ENCODE measurements around the gene FITM2. TPM values are rescaled to one million over a fixed set of nuclear protein-coding genes. Genes with fewer than 3 reads are reported as not detected.

The FITM2 gene
- total and polyA plus RNA-seq, 2 experiments from 2014 or later: 6.5 to 8.9 TPM

DNA sequence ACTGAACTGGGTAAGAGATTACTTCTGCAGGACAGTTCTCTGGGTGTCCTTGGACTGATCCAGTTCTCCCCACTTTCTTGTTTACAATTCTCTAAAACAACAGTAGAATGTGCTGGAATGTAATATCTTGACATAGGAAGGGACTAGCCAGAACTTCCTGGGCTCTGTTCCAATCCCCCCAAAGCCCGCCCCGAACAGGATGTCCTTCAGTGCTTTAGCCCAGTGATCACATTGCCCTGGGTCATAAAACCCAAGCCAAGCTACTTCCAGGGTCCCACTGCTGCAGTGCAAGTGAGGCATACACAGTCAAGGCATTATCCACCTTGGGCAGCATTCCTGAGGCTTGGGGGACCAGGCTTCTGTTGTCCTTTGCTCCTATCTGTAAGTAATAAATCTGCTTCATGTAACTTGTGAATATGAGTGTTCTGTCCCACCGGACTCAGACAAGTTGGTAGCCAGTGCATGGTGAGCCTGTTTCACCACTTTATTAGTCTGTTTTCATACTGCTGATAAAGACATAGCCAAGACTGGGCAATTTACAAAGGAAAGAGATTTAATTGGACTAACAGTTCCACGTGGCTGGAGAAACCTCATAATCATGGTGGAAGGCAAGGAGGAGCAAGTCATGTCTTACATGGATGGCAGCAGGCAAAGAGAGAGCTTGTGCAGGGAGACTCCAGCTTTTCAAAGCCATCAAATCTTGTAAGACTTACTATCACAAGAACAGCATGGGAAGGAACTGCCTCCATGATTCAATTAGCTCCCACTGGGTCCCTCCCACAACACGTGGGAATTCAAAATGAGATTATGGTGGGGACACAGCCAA is 23.5 kb downstream of the FITM2 start:
- 80 to 86% methylated on average over 5 of the region's 5 CpGs for WGBS, 2 experiments (ENCODE audit: low coverage in 1 of 2, low lambda C conversion rate in 2 of 2, missing lambda C conversion rate in 2 of 2)
- Histone ChIP-seq H3K4me2 (ENCODE audit: unreplicated experiment) (no peak overlapping the region), H3K4me3 (no peak overlapping the region), H3K36me3 (ENCODE audit: low read depth) (no peaks in the 10 kb centered on the region), H2AFZ (no peak overlapping the region), H3K9ac (no peak overlapping the region), H3K79me2 (ENCODE audit: insufficient read depth) (no peaks in the 10 kb centered on the region), H3K9me2 (ENCODE audit: insufficient read depth) (no peaks in the 10 kb centered on the region), H3K4me1 (ENCODE audit: insufficient read depth) (no peaks in the 10 kb centered on the region), H3K27me3 (replicated peaks; ENCODE audit: insufficient read depth) (no peaks in the 10 kb centered on the region), H3K9me3 (ENCODE audit: low read depth) (no peaks in the 10 kb centered on the region), H3K27ac (no peak overlapping the region), H4K20me1 (ENCODE audit: insufficient read depth) (no peaks in the 10 kb centered on the region), H3F3A (ENCODE audit: insufficient read depth) (no peaks in the 10 kb centered on the region)
- DNase-seq: no peak
- in situ Hi-C loops (cut with MboI): no loop called here
- no peak for TF ChIP-seq EZH2 (IDR thresholded peaks at IDR 0.05; ENCODE audit: insufficient read depth, poor library complexity, severe bottlenecking)

DNA sequence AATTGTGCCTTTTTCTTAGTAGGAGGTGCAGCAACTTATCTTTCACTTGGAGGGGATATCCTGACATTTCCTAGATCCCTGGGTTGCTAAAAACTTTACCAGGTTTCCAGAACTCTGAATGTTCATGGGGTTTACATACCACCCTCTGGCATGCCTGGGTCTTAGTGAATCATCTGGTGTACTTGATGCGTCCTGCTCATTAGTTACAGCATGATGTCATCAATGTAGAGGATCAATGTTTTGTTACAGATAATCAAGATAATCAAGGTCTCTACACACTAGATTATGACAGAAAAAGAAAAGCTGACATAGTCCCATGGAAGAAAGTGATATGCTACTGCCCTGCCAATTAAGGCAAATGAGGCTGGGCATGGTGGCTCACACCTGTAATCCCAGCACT is 27.0 kb downstream of the FITM2 start:
- in situ Hi-C loops (cut with MboI): no loop called here
- no peaks in the 10 kb centered on the region for H3K27me3 ChIP-seq (replicated peaks; ENCODE audit: insufficient read depth)
- no peak overlapping the region for H3K27ac ChIP-seq
- no peak overlapping the region for H2AFZ ChIP-seq
- H3K9me3 ChIP-seq (ENCODE audit: low read depth): no peaks in the 10 kb centered on the region
- H3K9me2 ChIP-seq (ENCODE audit: insufficient read depth): no peaks in the 10 kb centered on the region
- WGBS, 2 experiments (ENCODE audit: low coverage in 1 of 2, low lambda C conversion rate in 2 of 2, missing lambda C conversion rate in 2 of 2): 74 to 82% methylated on average over 1 of the region's 1 CpG
- no peaks in the 10 kb centered on the region for H3K4me1 ChIP-seq (ENCODE audit: insufficient read depth)
- TF ChIP-seq EZH2phosphoT487 (IDR thresholded peaks at IDR 0.05; ENCODE audit: insufficient read depth, low read depth): no peak
- no peak for TF ChIP-seq EZH2 (IDR thresholded peaks at IDR 0.05; ENCODE audit: insufficient read depth, poor library complexity, severe bottlenecking)
- H3K79me2 ChIP-seq (ENCODE audit: insufficient read depth): no peaks in the 10 kb centered on the region
- no peaks in the 10 kb centered on the region for H3F3A ChIP-seq (ENCODE audit: insufficient read depth)
- H3K36me3 ChIP-seq (ENCODE audit: low read depth): no peaks in the 10 kb centered on the region
- no peak overlapping the region for H3K4me2 ChIP-seq (ENCODE audit: unreplicated experiment)
- H3K9ac ChIP-seq: no peak overlapping the region
- H3K4me3 ChIP-seq: no peak overlapping the region
- H4K20me1 ChIP-seq (ENCODE audit: insufficient read depth): no peaks in the 10 kb centered on the region
- DNase-seq: no peak

DNA sequence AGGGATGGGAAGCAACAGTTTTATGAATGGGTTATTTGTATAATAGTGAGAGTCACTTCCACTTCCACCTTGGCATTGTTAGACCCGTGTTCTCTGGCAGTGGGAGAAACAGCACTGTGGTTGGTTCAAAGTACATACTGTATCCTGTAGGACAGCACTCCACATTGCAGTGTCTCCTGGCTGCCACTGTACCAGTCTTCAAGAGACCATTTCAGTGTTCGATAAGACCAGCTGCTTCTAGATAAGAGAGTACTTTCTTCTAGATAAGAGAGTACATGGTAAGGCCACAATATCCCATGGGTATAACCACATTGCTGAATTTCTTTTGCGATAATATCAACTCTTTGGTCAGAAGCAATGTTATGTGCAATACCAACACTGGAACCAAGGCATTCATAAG is 28.8 kb downstream of the FITM2 start:
- WGBS, 2 experiments (ENCODE audit: low coverage in 1 of 2, low lambda C conversion rate in 2 of 2, missing lambda C conversion rate in 2 of 2): 91 to 93% methylated on average over 3 of the region's 3 CpGs
- H3K4me3 ChIP-seq: no peak overlapping the region
- no peak overlapping the region for H3K4me2 ChIP-seq (ENCODE audit: unreplicated experiment)
- no peaks in the 10 kb centered on the region for H3F3A ChIP-seq (ENCODE audit: insufficient read depth)
- no peaks in the 10 kb centered on the region for H3K27me3 ChIP-seq (replicated peaks; ENCODE audit: insufficient read depth)
- no peak overlapping the region for H3K27ac ChIP-seq
- TF ChIP-seq EZH2phosphoT487 (IDR thresholded peaks at IDR 0.05; ENCODE audit: insufficient read depth, low read depth) (no peak), EZH2 (IDR thresholded peaks at IDR 0.05; ENCODE audit: insufficient read depth, poor library complexity, severe bottlenecking) (no peak)
- no peaks in the 10 kb centered on the region for H3K9me2 ChIP-seq (ENCODE audit: insufficient read depth)
- no peaks in the 10 kb centered on the region for H3K36me3 ChIP-seq (ENCODE audit: low read depth)
- no peaks in the 10 kb centered on the region for H3K9me3 ChIP-seq (ENCODE audit: low read depth)
- H2AFZ ChIP-seq: no peak overlapping the region
- no peaks in the 10 kb centered on the region for H4K20me1 ChIP-seq (ENCODE audit: insufficient read depth)
- no peaks in the 10 kb centered on the region for H3K4me1 ChIP-seq (ENCODE audit: insufficient read depth)
- in situ Hi-C loops (cut with MboI): no loop called here
- H3K9ac ChIP-seq: no peak overlapping the region
- no peak for DNase-seq
- no peaks in the 10 kb centered on the region for H3K79me2 ChIP-seq (ENCODE audit: insufficient read depth)

DNA sequence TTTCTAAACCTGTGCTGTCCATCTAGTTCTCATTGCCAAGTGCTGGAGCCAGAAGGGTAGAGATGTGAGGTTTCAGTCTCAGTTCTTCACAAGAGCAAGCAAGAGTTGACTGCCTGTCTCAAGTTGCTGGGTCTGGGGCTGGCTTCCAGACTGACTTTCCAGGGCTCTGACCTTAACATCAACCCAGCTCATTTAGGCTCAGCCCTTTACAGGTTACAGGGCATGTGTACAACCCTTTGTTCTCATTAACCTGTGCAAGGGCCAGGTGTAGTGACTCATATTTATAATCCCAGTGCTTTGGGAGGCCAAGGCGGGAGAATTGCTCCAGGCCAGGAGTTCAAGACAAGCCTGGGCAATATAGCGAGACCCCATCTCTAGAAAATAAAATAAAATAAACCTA is 30.6 kb downstream of the FITM2 start:
- Histone ChIP-seq H3K4me2 (ENCODE audit: unreplicated experiment) (no peak overlapping the region), H3K9me3 (ENCODE audit: low read depth) (no peaks in the 10 kb centered on the region), H3F3A (ENCODE audit: insufficient read depth) (no peaks in the 10 kb centered on the region), H3K4me3 (no peak overlapping the region), H3K4me1 (ENCODE audit: insufficient read depth) (no peaks in the 10 kb centered on the region), H3K9ac (no peak overlapping the region), H2AFZ (no peak overlapping the region), H3K9me2 (ENCODE audit: insufficient read depth) (no peaks in the 10 kb centered on the region), H3K36me3 (ENCODE audit: low read depth) (no peaks in the 10 kb centered on the region), H4K20me1 (ENCODE audit: insufficient read depth) (no peaks in the 10 kb centered on the region), H3K27ac (no peak overlapping the region), H3K27me3 (replicated peaks; ENCODE audit: insufficient read depth) (no peaks in the 10 kb centered on the region), H3K79me2 (ENCODE audit: insufficient read depth) (no peaks in the 10 kb centered on the region)
- TF ChIP-seq EZH2 (IDR thresholded peaks at IDR 0.05; ENCODE audit: insufficient read depth, poor library complexity, severe bottlenecking) (no peak), EZH2phosphoT487 (IDR thresholded peaks at IDR 0.05; ENCODE audit: insufficient read depth, low read depth) (no peak)
- 93 to 94% methylated on average over 2 of the region's 2 CpGs for WGBS, 2 experiments (ENCODE audit: low coverage in 1 of 2, low lambda C conversion rate in 2 of 2, missing lambda C conversion rate in 2 of 2)
- DNase-seq: no peak
- in situ Hi-C loops (cut with MboI): no loop called here
